ENCODE data around the gene ELMO3. TPM values are rescaled to one million over a fixed set of nuclear protein-coding genes. Genes with fewer than 3 reads are reported as not detected.

The ELMO3 gene
- total and polyA plus RNA-seq, 7 donors = 0.26 to 0.82 (median 0.53) TPM

- peak overlapping the region; percentile 95 for H3K4me3 ChIP-seq
- no peaks in the 10 kb centered on the region for H3K36me3 ChIP-seq (ENCODE audit: insufficient read depth in 1 of 2, low read depth in 1 of 2)
- peaks cover 29% of the 10 kb centered on the region for H3K4me1 ChIP-seq
- H3K27ac ChIP-seq = peak overlapping the region; percentile 99
- H3K27me3 ChIP-seq (ENCODE audit: insufficient read depth in 3 of 3, low read length in 2 of 3) = no peaks in the 10 kb centered on the region
- H3K9me3 ChIP-seq = no peaks in the 10 kb centered on the region
- TF ChIP-seq CTCF (IDR thresholded peaks at IDR 0.05) = no peak
- 8 to 9% (median 9%) methylated on average over 42 to 59 of the region's 59 CpGs for WGBS, 3 donors
- intact Hi-C loops (cut with DNase I) = no loop called here
- no peak for DNase-seq
- peak; percentile 3 to 22 (median 14) for ATAC-seq
These were observed 14.4 kb upstream of the ELMO3 start for GRCh38 chr16:67184453-67184994.

GRCh38 chr16:67184995-67185650 is 13.8 kb upstream of the ELMO3 start:
- H3K9me3 ChIP-seq = no peaks in the 10 kb centered on the region
- H3K27me3 ChIP-seq (ENCODE audit: insufficient read depth in 3 of 3, low read length in 2 of 3) = no peaks in the 10 kb centered on the region
- peak; percentile 87 for TF ChIP-seq CTCF (IDR thresholded peaks at IDR 0.05)
- peak; percentile 54 to 70 (median 63) for ATAC-seq
- peak; percentile 94 to 97 for DNase-seq
- H3K4me3 ChIP-seq = peak overlapping the region; percentile 95
- intact Hi-C loops (cut with DNase I) = loop anchor here in 1 of 2 donors (1.0 kb wide), 1 partner anchor 208 kb away; no protein-coding TSS in a partner anchor
- H3K27ac ChIP-seq = no peak overlapping the region
- no peaks in the 10 kb centered on the region for H3K36me3 ChIP-seq (ENCODE audit: insufficient read depth in 1 of 2, low read depth in 1 of 2)
- WGBS, 3 donors = 14 to 16% (median 14%) methylated on average over 41 to 43 of the region's 43 CpGs
- peaks cover 29% of the 10 kb centered on the region for H3K4me1 ChIP-seq

DNA sequence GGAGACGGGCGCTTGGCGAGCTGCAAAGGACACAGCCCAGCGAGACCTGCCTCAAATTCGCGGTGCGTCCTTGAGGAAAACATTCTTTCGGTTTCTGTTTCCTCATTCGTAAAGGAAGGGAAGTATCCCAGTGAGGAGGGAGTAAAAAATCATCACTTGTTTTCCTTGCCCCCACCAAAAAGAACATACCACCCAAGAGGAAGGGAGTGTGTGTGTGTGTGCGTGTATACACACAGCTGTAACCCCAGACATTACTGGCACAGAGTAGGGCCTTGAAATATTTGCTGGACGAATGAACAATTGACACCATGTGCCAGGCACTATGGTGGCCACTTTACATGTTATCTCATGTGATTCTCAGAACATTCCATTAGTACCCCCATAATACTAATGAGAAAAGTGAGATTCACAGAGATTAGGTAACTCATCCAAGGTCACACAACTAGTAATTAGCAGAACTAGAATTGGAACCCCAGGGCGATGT is 13.2 kb upstream of the ELMO3 start:
- no peak for ATAC-seq
- peak overlapping the region; percentile 95 for H3K4me3 ChIP-seq
- WGBS, 3 donors = 9 to 11% (median 9%) methylated on average over 12 of the region's 12 CpGs
- H3K4me1 ChIP-seq = peaks cover 29% of the 10 kb centered on the region
- no peaks in the 10 kb centered on the region for H3K27me3 ChIP-seq (ENCODE audit: insufficient read depth in 3 of 3, low read length in 2 of 3)
- no peaks in the 10 kb centered on the region for H3K9me3 ChIP-seq
- H3K27ac ChIP-seq = no peak overlapping the region
- intact Hi-C loops (cut with DNase I) = loop anchor here in 1 of 2 donors (1.0 kb wide), 1 partner anchor 208 kb away; no protein-coding TSS in a partner anchor
- no peak for DNase-seq
- no peak for TF ChIP-seq CTCF (IDR thresholded peaks at IDR 0.05)
- no peaks in the 10 kb centered on the region for H3K36me3 ChIP-seq (ENCODE audit: insufficient read depth in 1 of 2, low read depth in 1 of 2)

DNA sequence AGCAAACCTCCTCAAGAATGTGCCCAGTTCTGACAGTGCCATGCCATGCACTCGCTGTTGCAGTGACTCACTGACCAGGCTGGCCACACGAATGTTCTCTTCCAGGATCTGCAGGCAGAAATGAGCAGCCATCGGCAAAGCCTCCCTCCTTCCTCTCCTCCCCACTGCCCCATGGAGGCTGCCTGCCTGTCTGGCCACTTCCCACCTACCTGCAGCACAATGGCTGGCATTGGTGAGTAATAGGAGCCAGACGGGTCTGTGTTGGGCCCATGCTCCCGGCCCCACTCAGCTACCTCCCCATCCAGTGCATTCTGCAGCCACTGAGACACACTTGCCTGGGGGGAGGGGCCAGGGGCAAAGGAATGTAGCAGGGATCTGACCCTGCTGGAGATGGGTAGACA is 12.4 kb upstream of the ELMO3 start:
- TF ChIP-seq CTCF (IDR thresholded peaks at IDR 0.05) = no peak
- Histone ChIP-seq H3K27me3 (ENCODE audit: insufficient read depth in 3 of 3, low read length in 2 of 3) (no peaks in the 10 kb centered on the region), H3K36me3 (ENCODE audit: insufficient read depth in 1 of 2, low read depth in 1 of 2) (no peaks in the 10 kb centered on the region), H3K27ac (no peak overlapping the region), H3K4me3 (no peak overlapping the region), H3K9me3 (no peaks in the 10 kb centered on the region), H3K4me1 (peaks cover 34% of the 10 kb centered on the region)
- intact Hi-C loops (cut with DNase I) = no loop called here
- 42 to 50% (median 42%) methylated on average over 5 of the region's 5 CpGs for WGBS, 3 donors
- ATAC-seq (no peak), DNase-seq (no peak)
